HepG2 (cell line): ENCODE results near the gene MARCHF4. TPM values are rescaled to one million over a fixed set of nuclear protein-coding genes. Genes with fewer than 3 reads are reported as not detected.

ENCODE experiments used
- ATAC-seq: fragments of 200-7000 bp; cut with Tn5 transposase; 3 replicates; pipeline ENCODE4 v1.9.1; 2020; ENCODE audit warnings: mild to moderate bottlenecking, moderate library complexity
- BruUV-seq: library from RNA; stranded (reverse); fragments of 400-500 nt; replicated peaks from 2 replicates; lab custom pipeline; 2021; lab: Mats Ljungman, UMichigan
- CTCF ChIA-PET: fragments of 300-600 bp; formaldehyde crosslinking; extraction: SDS; loops from one replicate; lab custom pipeline; 2021; ENCODE audit warnings: low total read pairs, inconsistent platforms, low intra/inter-chr PET ratio; lab: Yijun Ruan, JAX
- POLR2A ChIA-PET: fragments of 350-600 bp; sonication (Branson Sonifier 250); formaldehyde crosslinking; loops from one replicate; lab custom pipeline; 2020; ENCODE audit warnings: antibody characterized with exemption, inconsistent platforms; lab: Yijun Ruan, JAX
- DNase-seq: peaks from one replicate; pipeline ENCODE4 v3.0.0-alpha.2; 2015; ENCODE audit warnings: low spot score
- FAIRE-seq: peaks from 3 replicates; lab custom pipeline; 2011; peaks lifted over from hg19 to GRCh38; lab: Jason Lieb, UNC
- H2AFZ ChIP-seq: one replicate; pipeline ENCODE4 v1.6.1; 2011; ENCODE audit warnings: low read length, inconsistent platforms
- H3K27ac ChIP-seq: fragments of 300-600 bp; 3 replicates; pipeline ENCODE4 v1.8.0; 2011; ENCODE audit warnings: mixed run types, mild to moderate bottlenecking, mixed read lengths, low read length, inconsistent platforms; ENCODE audit not compliant: insufficient read depth; ENCODE audit errors: extremely low read length
- H3K27me3 ChIP-seq, 2 experiments: fragments of 200-600 bp in 1 of 2; 2 replicates in 1 of 2; 3 replicates in 1 of 2; pipeline versions ENCODE4 v1.6.0 to v1.8.0; 2011; ENCODE audit warnings: low read length in 2 of 2, mild to moderate bottlenecking in 2 of 2, moderate library complexity in 2 of 2, inconsistent platforms in 1 of 2; ENCODE audit not compliant: insufficient read depth in 2 of 2, control insufficient read depth in 1 of 2
- H3K36me3 ChIP-seq, 2 experiments: fragments of 200-600 bp in 1 of 2; replicated peaks in 1 of 2; 2 replicates in 1 of 2; 3 replicates in 1 of 2; pipeline versions ENCODE4 v1.5.1 to v1.8.0; 2011; ENCODE audit warnings: low read length in 2 of 2, inconsistent platforms in 1 of 2; ENCODE audit not compliant: insufficient read depth in 2 of 2, control insufficient read depth in 1 of 2
- H3K4me1 ChIP-seq: 2 replicates; pipeline ENCODE4 v1.5.1; 2012; ENCODE audit warnings: low read length, inconsistent platforms; ENCODE audit not compliant: insufficient read depth
- H3K4me2 ChIP-seq: 2 replicates; pipeline ENCODE4 v1.6.0; 2011; ENCODE audit warnings: low read depth, low read length, inconsistent platforms
- H3K4me3 ChIP-seq, 3 experiments: fragments of 200-600 bp in 1 of 3; sonication (generic), shearing (Covaris generic) in 1 of 3; replicated peaks in 1 of 3; 2 replicates each; pipeline ENCODE4 v1.5.1; 2011 to 2016; ENCODE audit warnings: low read length in 3 of 3, inconsistent platforms in 2 of 3, low read depth in 2 of 3, mild to moderate bottlenecking in 2 of 3, control low read depth in 1 of 3, mixed read lengths in 1 of 3; ENCODE audit not compliant: insufficient read depth in 1 of 3
- H3K79me2 ChIP-seq: one replicate; pipeline ENCODE4 v1.6.1; 2011; ENCODE audit warnings: low read length, inconsistent platforms; ENCODE audit not compliant: insufficient read depth
- H3K9ac ChIP-seq: 2 replicates; pipeline ENCODE4 v1.6.0; 2011; ENCODE audit warnings: mild to moderate bottlenecking, low read depth, low read length, inconsistent platforms; ENCODE audit not compliant: insufficient read depth
- H3K9me3 ChIP-seq: 2 replicates; pipeline ENCODE4 v1.5.1; 2012; ENCODE audit warnings: mild to moderate bottlenecking, low read length
- H4K20me1 ChIP-seq: 2 replicates; pipeline ENCODE4 v1.6.0; 2011; ENCODE audit warnings: inconsistent platforms, mild to moderate bottlenecking, low read length, moderate library complexity; ENCODE audit not compliant: insufficient read depth
- ARID4A ChIP-seq: sonication (generic); formaldehyde crosslinking; IDR thresholded peaks from 2 replicates; pipeline ENCODE4 v1.5.0; 2020; ENCODE audit warnings: mild to moderate bottlenecking, missing genetic modification reagents, borderline replicate concordance
- ARID5B ChIP-seq: IDR thresholded peaks from 2 replicates; pipeline ENCODE4 v1.4.0; 2020; ENCODE audit warnings: mild to moderate bottlenecking, missing genetic modification reagents
- DBP ChIP-seq: sonication (generic); formaldehyde crosslinking; IDR thresholded peaks from 2 replicates; pipeline ENCODE4 v1.4.0; 2020; ENCODE audit warnings: missing genetic modification reagents; ENCODE audit errors: not compliant biosample characterization
- FOXP1 ChIP-seq, 2 experiments: fragments of 450-650 bp in 1 of 2; IDR thresholded peaks; 2 replicates each; pipeline ENCODE4 v1.6.1; 2017 to 2018; ENCODE audit warnings: antibody characterized with exemption in 1 of 2
- JUND ChIP-seq: sonication (generic); formaldehyde crosslinking; IDR thresholded peaks from 2 replicates; pipeline ENCODE4 v1.8.0; 2022; ENCODE audit warnings: mild to moderate bottlenecking, missing genetic modification reagents
- PCBP1 ChIP-seq: fragments of 200-400 bp; formaldehyde crosslinking; IDR thresholded peaks from 2 replicates; pipeline ENCODE4 v1.6.1; 2017; ENCODE audit warnings: mild to moderate bottlenecking, low read depth, low read length, borderline replicate concordance
- RFXAP ChIP-seq: sonication (generic); formaldehyde crosslinking; IDR thresholded peaks from 2 replicates; pipeline ENCODE4 v1.4.0; 2020; ENCODE audit warnings: missing genetic modification reagents, borderline replicate concordance
- RXRB ChIP-seq: IDR thresholded peaks from 2 replicates; pipeline ENCODE4 v1.6.1; 2016; ENCODE audit warnings: borderline replicate concordance, missing genetic modification reagents, missing compliant biosample characterization
- SATB2 ChIP-seq: sonication (generic); formaldehyde crosslinking; IDR thresholded peaks from 2 replicates; pipeline ENCODE4 v1.5.0; 2020; ENCODE audit warnings: missing genetic modification reagents
- TCF7L2 ChIP-seq: IDR thresholded peaks from 2 replicates; pipeline ENCODE4 v1.6.1; 2011; ENCODE audit warnings: mild to moderate bottlenecking, low read depth, low read length, moderate library complexity
- TSC22D2 ChIP-seq: sonication (generic); formaldehyde crosslinking; IDR thresholded peaks from 2 replicates; pipeline ENCODE4 v1.5.1; 2020; ENCODE audit warnings: missing genetic modification reagents, mild to moderate bottlenecking, borderline replicate concordance
- ZNF337 ChIP-seq: sonication (generic); formaldehyde crosslinking; IDR thresholded peaks from 2 replicates; pipeline ENCODE4 v1.5.1; 2020; ENCODE audit warnings: missing genetic modification reagents, low read depth, mild to moderate bottlenecking, borderline replicate concordance
- ZNF513 ChIP-seq: sonication (generic); formaldehyde crosslinking; conservative IDR thresholded peaks from 2 replicates; pipeline ENCODE4 v1.5.0; 2020; ENCODE audit warnings: missing genetic modification reagents
- ZNF616 ChIP-seq: sonication (generic); formaldehyde crosslinking; IDR thresholded peaks from 2 replicates; pipeline ENCODE4 v1.5.0; 2020; ENCODE audit warnings: low read depth, mild to moderate bottlenecking, missing genetic modification reagents
- WGBS: methylation state at CpG from one replicate; pipeline ENCODE4 v1.1.6; 2017; ENCODE audit warnings: low lambda C conversion rate; 5-methylcytosine and 5-hydroxymethylcytosine counted together
- in situ Hi-C: cut with HindIII; loops from 2 replicates; pipeline ENCODE4 v1.10.0; 2017; ENCODE audit warnings: low pct_unique_long_range_greater_than_20kb; ENCODE audit not compliant: extremely low pct_ligation_motif_present
- intact Hi-C: fragments of 100-400 bp; cut with micrococcal nuclease; formaldehyde crosslinking; loops from one replicate; pipeline ENCODE4 v1.10.0; 2022; ENCODE audit not compliant: unreplicated experiment
- polyA plus RNA-seq, 8 experiments: library from polyadenylated mRNA; depleted of rRNA in 3 of 8; stranded (reverse) in 7 of 8; unstranded in 1 of 8; fragments of >200 nt; fragmentation: Illumina TruSeq in 4 of 8; extraction: Trizol in 4 of 8; gene quantifications; 2 replicates each; pipeline versions ENCODE4 v1.2.1 to v1.2.3, GENCODE V29; 2011 to 2016; ENCODE audit warnings: low read depth in 4 of 8, missing spikeins in 1 of 8, mixed read lengths in 1 of 8; ENCODE audit not compliant: insufficient read depth in 1 of 8
- total RNA-seq, 5 experiments: library from RNA; depleted of rRNA; stranded (reverse); fragments of >200 nt; fragmentation: Illumina TruSeq; extraction: Trizol; gene quantifications; 2 replicates each; pipeline ENCODE4 v1.2.3, GENCODE V29; 2016; ENCODE audit warnings: low read depth in 1 of 5

Gene MARCHF4
- total and polyA plus RNA-seq, 2 of the 13 experiments (the other 11 are each of a cell fraction or from before 2014, with no cell fraction given), result not detected

GRCh38 chr2:216344950-216345300, 27.4 kb downstream of the MARCHF4 start:
- H3K36me3 ChIP-seq, result no peaks in the 10 kb centered on the region
- ChIA-PET POLR2A (no interaction called here), CTCF (interaction anchor here (0.5 kb wide), 1 partner anchor 13 kb away, joined by 3 read pairs; no protein-coding TSS in a partner anchor)
- no TSS peak for BruUV-seq
- in situ Hi-C loops, result no loop called here
- H3K79me2 ChIP-seq, result no peaks in the 10 kb centered on the region
- no peaks in the 10 kb centered on the region for H3K9me3 ChIP-seq
- no peak overlapping the region for H2AFZ ChIP-seq
- H3K4me2 ChIP-seq, result no peak overlapping the region
- H4K20me1 ChIP-seq, result no peaks in the 10 kb centered on the region
- ATAC-seq (no peak), DNase-seq (no peak), FAIRE-seq (no peak)
- peaks cover 0 to 59% of the 10 kb centered on the region in 2 experiments; a peak in 3 of 5 replicates for H3K27me3 ChIP-seq
- no peak overlapping the region for H3K27ac ChIP-seq
- 10% methylated on average over 4 of the region's 4 CpGs for WGBS
- no peak overlapping the region for H3K9ac ChIP-seq
- no peaks in the 10 kb centered on the region for H3K4me1 ChIP-seq
- intact Hi-C loops, result no loop called here
- H3K4me3 ChIP-seq, result no peak overlapping the region
- TF ChIP-seq DBP (CRISPR knock-in tag) (no peak), TCF7L2 (no peak), RXRB (CRISPR knock-in tag) (no peak), TSC22D2 (CRISPR knock-in tag) (no peak), PCBP1 (no peak), ZNF337 (no peak), FOXP1 (IDR thresholded peaks at IDR 0.05) (no peak), FOXP1 (CRISPR knock-in tag; IDR thresholded peaks at IDR 0.05) (no peak), ARID4A (CRISPR knock-in tag) (no peak), ARID5B (CRISPR knock-in tag) (no peak), ZNF616 (CRISPR knock-in tag) (no peak), ZNF513 (CRISPR knock-in tag) (no peak), RFXAP (CRISPR knock-in tag) (no peak), JUND (CRISPR knock-in tag) (no peak), SATB2 (CRISPR knock-in tag) (no peak)
